H9 (cell line): ENCODE measurements around the gene RRAS. TPM values are rescaled to one million over a fixed set of nuclear protein-coding genes. Genes with fewer than 3 reads are reported as not detected.

Experiments
- DNase-seq: peaks from one replicate; pipeline ENCODE4 v3.0.0-alpha.2; 2017
- H2AFZ ChIP-seq: one replicate; pipeline ENCODE4 v1.6.1; 2013; ENCODE audit warnings: mild to moderate bottlenecking, low read length, control low read depth, moderate library complexity
- H2AK5ac ChIP-seq: 2 replicates; pipeline ENCODE4 v1.6.1; 2013; ENCODE audit warnings: low read length, control low read depth, mixed read lengths; ENCODE audit not compliant: insufficient read length
- H2BK120ac ChIP-seq: one replicate; pipeline ENCODE4 v1.6.1; 2013; ENCODE audit warnings: low read depth, mild to moderate bottlenecking, low read length, control low read depth, inconsistent platforms; ENCODE audit not compliant: poor library complexity, severe bottlenecking
- H2BK12ac ChIP-seq: 2 replicates; pipeline ENCODE4 v1.6.1; 2013; ENCODE audit warnings: low read length, control low read depth, mixed read lengths, low read depth; ENCODE audit not compliant: insufficient read length
- H2BK15ac ChIP-seq: 2 replicates; pipeline ENCODE4 v1.6.1; 2013; ENCODE audit warnings: low read depth, low read length, control low read depth
- H2BK20ac ChIP-seq: one replicate; pipeline ENCODE4 v1.6.1; 2013; ENCODE audit warnings: low read depth, mild to moderate bottlenecking, low read length, control low read depth, inconsistent platforms; ENCODE audit not compliant: poor library complexity, severe bottlenecking
- H2BK5ac ChIP-seq: 2 replicates; pipeline ENCODE4 v1.6.1; 2013; ENCODE audit warnings: low read length, control low read depth, mixed read lengths; ENCODE audit not compliant: insufficient read length
- H3K14ac ChIP-seq: 2 replicates; pipeline ENCODE4 v1.6.1; 2013; ENCODE audit warnings: low read length, control low read depth; ENCODE audit not compliant: insufficient read depth
- H3K18ac ChIP-seq: 2 replicates; pipeline ENCODE4 v1.6.1; 2013; ENCODE audit warnings: low read depth, mild to moderate bottlenecking, mixed read lengths, low read length, control low read depth; ENCODE audit not compliant: insufficient read length
- H3K23ac ChIP-seq: 2 replicates; pipeline ENCODE4 v1.6.1; 2013; ENCODE audit warnings: low read length, control low read depth, mixed read lengths, low read depth; ENCODE audit not compliant: insufficient read length
- H3K23me2 ChIP-seq: 2 replicates; pipeline ENCODE4 v1.6.1; 2013; ENCODE audit warnings: low read depth, mild to moderate bottlenecking, mixed read lengths, low read length, control low read depth; ENCODE audit not compliant: insufficient read length, poor library complexity, severe bottlenecking
- H3K27ac ChIP-seq: 2 replicates; pipeline ENCODE4 v1.5.1; 2013; ENCODE audit warnings: low read length, control low read depth, mixed read lengths, low read depth; ENCODE audit not compliant: insufficient read length
- H3K27me3 ChIP-seq: 2 replicates; pipeline ENCODE4 v1.6.1; 2013; ENCODE audit warnings: low read length, control low read depth, inconsistent platforms; ENCODE audit not compliant: insufficient read depth
- H3K4ac ChIP-seq: 2 replicates; pipeline ENCODE4 v1.6.1; 2013; ENCODE audit warnings: low read depth, mild to moderate bottlenecking, control low read depth, inconsistent platforms, low read length, moderate library complexity
- H3K4me1 ChIP-seq: 2 replicates; pipeline ENCODE4 v1.6.1; 2013; ENCODE audit warnings: low read length, control low read depth, inconsistent platforms; ENCODE audit not compliant: insufficient read depth
- H3K4me2 ChIP-seq: 2 replicates; pipeline ENCODE4 v1.6.1; 2013; ENCODE audit warnings: low read length, control low read depth, mixed read lengths; ENCODE audit not compliant: insufficient read length, insufficient read depth
- H3K56ac ChIP-seq: 2 replicates; pipeline ENCODE4 v1.6.1; 2013; ENCODE audit warnings: low read depth, mild to moderate bottlenecking, mixed read lengths, low read length, control low read depth; ENCODE audit not compliant: insufficient read length
- H3K79me1 ChIP-seq: 2 replicates; pipeline ENCODE4 v1.6.1; 2013; ENCODE audit warnings: low read depth, mild to moderate bottlenecking, moderate library complexity, low read length, control low read depth, inconsistent platforms; ENCODE audit not compliant: insufficient read depth, poor library complexity, severe bottlenecking
- H3K79me2 ChIP-seq: 2 replicates; pipeline ENCODE4 v1.6.1; 2013; ENCODE audit warnings: low read length, control low read depth, inconsistent platforms; ENCODE audit not compliant: insufficient read depth
- H3K9ac ChIP-seq: 2 replicates; pipeline ENCODE4 v1.6.1; 2013; ENCODE audit warnings: low read length, control low read depth, mixed read lengths; ENCODE audit not compliant: insufficient read length; ENCODE audit errors: extremely low read depth
- H3K9me3 ChIP-seq: one replicate; pipeline ENCODE4 v1.6.1; 2013; ENCODE audit warnings: low read depth, low read length, inconsistent platforms; ENCODE audit not compliant: control insufficient read depth
- H3T11ph ChIP-seq: one replicate; pipeline ENCODE4 v1.6.1; 2013; ENCODE audit warnings: mild to moderate bottlenecking, low read length, control low read depth, inconsistent platforms
- H4K20me1 ChIP-seq: one replicate; pipeline ENCODE4 v1.6.1; 2013; ENCODE audit not compliant: control insufficient read depth, insufficient read length, insufficient read depth
- H4K5ac ChIP-seq: 2 replicates; pipeline ENCODE4 v1.6.1; 2013; ENCODE audit warnings: low read depth, mild to moderate bottlenecking, mixed read lengths, low read length, control low read depth; ENCODE audit not compliant: insufficient read length
- H4K8ac ChIP-seq: replicated peaks from 2 replicates; pipeline ENCODE4 v1.6.1; 2013; ENCODE audit warnings: low read length, control low read depth, mixed read lengths, low read depth; ENCODE audit not compliant: insufficient read length
- H4K91ac ChIP-seq: 2 replicates; pipeline ENCODE4 v1.6.1; 2013; ENCODE audit warnings: low read depth, mild to moderate bottlenecking, moderate library complexity, mixed read lengths, low read length, control low read depth; ENCODE audit not compliant: insufficient read length
- H3K27ac Mint-ChIP-seq, 3 experiments: 2 replicates in 2 of 3; 3 replicates in 1 of 3; pipeline ENCODE4 v1.8.0; 2020 to 2021; ENCODE audit warnings: mixed read lengths in 3 of 3, mild to moderate bottlenecking in 1 of 3, moderate library complexity in 1 of 3
- H3K27me3 Mint-ChIP-seq: 2 replicates; pipeline ENCODE4 v1.8.0; 2021; ENCODE audit warnings: low read depth, mild to moderate bottlenecking, moderate library complexity, mixed read lengths
- H3K36me3 Mint-ChIP-seq, 3 experiments: 2 replicates in 2 of 3; 3 replicates in 1 of 3; pipeline ENCODE4 v1.8.0; 2020 to 2021; ENCODE audit warnings: low read depth in 3 of 3, mixed read lengths in 3 of 3; ENCODE audit not compliant: insufficient read depth in 1 of 3
- H3K4me1 Mint-ChIP-seq, 2 experiments: 2 replicates each; pipeline ENCODE4 v1.8.0; 2020; ENCODE audit warnings: mixed read lengths in 2 of 2
- H3K4me3 Mint-ChIP-seq, 2 experiments: 2 replicates in 1 of 2; 3 replicates in 1 of 2; pipeline ENCODE4 v1.8.0; 2020 to 2021; ENCODE audit warnings: mild to moderate bottlenecking in 2 of 2, mixed read lengths in 2 of 2, moderate library complexity in 1 of 2
- H3K9me3 Mint-ChIP-seq, 2 experiments: 2 replicates in 1 of 2; 3 replicates in 1 of 2; pipeline ENCODE4 v1.8.0; 2020; ENCODE audit warnings: mild to moderate bottlenecking in 2 of 2, mixed read lengths in 2 of 2, moderate library complexity in 1 of 2
- CTCF ChIP-seq: fragments of 200-600 bp; sonication (generic); conservative IDR thresholded peaks from 3 replicates; pipeline ENCODE4 v1.8.0; 2021; ENCODE audit warnings: antibody characterized with exemption, mild to moderate bottlenecking
- WGBS: extraction: QIAGEN DNeasy Blood & Tissue Kit; methylation state at CpG from one replicate; pipeline ENCODE4 v1.1.7; 2013; ENCODE audit warnings: missing lambda C conversion rate, low lambda C conversion rate, mixed read lengths; ENCODE audit not compliant: insufficient read length; ENCODE audit errors: extremely low coverage; 5-methylcytosine and 5-hydroxymethylcytosine counted together
- total RNA-seq: library from RNA; stranded (reverse); gene quantifications from 2 replicates; pipeline ENCODE4 v1.2.1, GENCODE V29; 2021

RRAS gene
- total RNA-seq, 1 experiment from 2014 or later, result 9.9 TPM

GRCh38 chr19:49653466-49653806, 13.5 kb upstream of the RRAS start:
- no peak for DNase-seq
- Histone ChIP-seq H3K4me2 (no peak overlapping the region), H3T11ph (no peak overlapping the region), H4K5ac (no peak overlapping the region), H2BK20ac (no peak overlapping the region), H4K20me1 (no peaks in the 10 kb centered on the region), H2BK15ac (no peak overlapping the region), H3K4ac (no peak overlapping the region), H2AFZ (no peak overlapping the region), H3K18ac (no peak overlapping the region), H3K9me3 (no peaks in the 10 kb centered on the region), H2BK12ac (no peak overlapping the region), H3K56ac (no peak overlapping the region), H3K14ac (no peak overlapping the region), H3K23ac (no peak overlapping the region), H3K79me2 (no peaks in the 10 kb centered on the region), H3K27me3 (no peaks in the 10 kb centered on the region), H3K27ac (no peak overlapping the region), H2BK120ac (no peak overlapping the region), H3K23me2 (no peaks in the 10 kb centered on the region), H2BK5ac (no peak overlapping the region), H3K79me1 (no peaks in the 10 kb centered on the region), H3K4me1 (no peaks in the 10 kb centered on the region), H4K8ac (no peak overlapping the region), H2AK5ac (no peak overlapping the region), H3K9ac (no peak overlapping the region), H4K91ac (no peak overlapping the region)
- H3K36me3 Mint-ChIP-seq, result peaks cover 27 to 78% (median 70%) of the 10 kb centered on the region in 3 experiments
- no peak for TF ChIP-seq CTCF
- WGBS, result no CpG with 5 or more reads among the region's 13 CpGs
- H3K9me3 Mint-ChIP-seq, result no peaks in the 10 kb centered on the region; a peak in 1 of 5 replicates
- H3K4me1 Mint-ChIP-seq, result peaks cover 19 to 21% of the 10 kb centered on the region in 2 experiments
- no peaks in the 10 kb centered on the region for H3K27me3 Mint-ChIP-seq
- no peak overlapping the region for H3K4me3 Mint-ChIP-seq
- 0 out of 7 replicates have a peak overlapping the region, but pooled peaks of 1 of the 3 experiments have one; percentile 28 for H3K27ac Mint-ChIP-seq
